K562 treated with DMSO at 1 percent for 4 hours (cell line): ENCODE data around the gene TLE3. TPM values are rescaled to one million over a fixed set of nuclear protein-coding genes. Genes with fewer than 3 reads are reported as not detected.

Source experiments
- total RNA-seq: library from RNA; unstranded; fragments of 300-600 nt; gene quantifications from 2 replicates; pipeline ENCODE4 v1.2.3, GENCODE V29; 2022; ENCODE audit not compliant: insufficient read depth

The TLE3 gene
- total RNA-seq: 19.9 and 30.3 TPM in 2 replicates

DNA sequence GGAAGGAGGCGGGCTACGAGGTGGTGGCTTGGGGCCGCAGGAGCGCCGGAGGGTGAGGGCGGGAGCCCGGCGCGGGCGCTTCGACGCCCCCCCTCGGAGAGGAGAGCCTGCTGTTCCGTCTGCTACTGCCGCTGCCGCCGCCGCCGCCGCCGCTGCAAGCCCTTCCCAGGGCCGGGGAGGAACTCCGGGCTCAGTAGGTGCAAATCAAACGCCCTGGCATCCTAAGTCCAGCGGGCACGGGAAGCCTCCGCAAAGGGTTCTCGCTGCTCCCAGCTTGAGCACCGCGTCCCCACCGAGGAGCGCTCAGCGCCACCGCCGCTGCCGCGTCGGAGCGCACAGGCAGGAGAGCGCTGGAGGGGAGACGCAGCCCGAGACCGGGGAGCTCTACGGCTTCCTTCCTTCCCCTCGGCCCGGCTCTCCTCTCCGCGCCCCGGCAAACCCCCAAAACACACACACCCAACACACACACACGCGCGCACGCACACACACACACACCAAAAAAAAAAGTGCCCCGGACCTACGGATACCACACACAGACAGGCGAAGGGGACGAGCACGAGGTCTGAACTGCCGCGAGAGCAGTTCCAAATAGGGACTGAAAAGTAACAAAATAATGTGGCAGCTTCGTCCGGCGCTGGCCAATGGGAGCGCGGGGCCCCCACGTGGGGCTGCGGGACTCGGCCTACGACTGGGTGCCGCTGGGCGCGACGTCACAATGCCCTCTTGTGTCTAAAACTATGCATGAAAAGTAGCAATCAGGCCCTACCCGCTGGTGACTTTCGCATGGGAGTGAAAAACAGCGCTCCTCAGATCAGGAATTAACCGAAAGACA is at the start of gene TLE3:
TLE3 (minus strand) TSS at position 597 of the 832 bp plus-strand sequence. CDS start 1,119 bp downstream, outside the sequence.

